Colon (tissue), 2 donors: Measurements from ENCODE around the gene HDAC10.

Experiments used
- FAIRE-seq: peaks from 2 replicates; lab custom pipeline; 2012; peaks lifted over from hg19 to GRCh38; lab: Jason Lieb, UNC
- donor health status: control.
- donor health status: control.

HDAC10 gene

GRCh38 chr22:50200461-50201190 lies 50.4 kb downstream of the HDAC10 start, which contains the start of gene SELENOO:
Gene SELENOO, plus strand, starts transcription at chr22:50201011. Its CDS starts 26 bp downstream, at chr22:50201037.
- no peak for FAIRE-seq

- no peak for FAIRE-seq
Observed at GRCh38 chr22:50199829-50200460, 51.1 kb downstream of the HDAC10 start.

GRCh38 chr22:50199251-50199721 lies 51.8 kb downstream of the HDAC10 start:
- FAIRE-seq, result no peak

GRCh38 chr22:50198624-50199017 lies 52.4 kb downstream of the HDAC10 start:
- FAIRE-seq, result no peak

GRCh38 chr22:50197856-50198623 lies 53.0 kb downstream of the HDAC10 start:
- no peak for FAIRE-seq

GRCh38 chr22:50197000-50197800 lies 53.9 kb downstream of the HDAC10 start:
- no peak for FAIRE-seq

- no peak for FAIRE-seq
Observed at GRCh38 chr22:50196256-50196655, 54.8 kb downstream of the HDAC10 start.
